Suprapubic skin (tissue), 4 donors: ENCODE results near the gene FAM186B.

ENCODE experiments used
- CTCF ChIP-seq, 2 donors: fragments of 200-600 bp in 1 of 2; fragments of 450-650 bp in 1 of 2; sonication (generic) in 1 of 2; IDR thresholded peaks; one replicate each; pipeline ENCODE4 v1.5.1; 2016 to 2019; ENCODE audit warnings: antibody characterized with exemption in 2 of 2, mild to moderate bottlenecking in 1 of 2, moderate library complexity in 1 of 2
- EP300 ChIP-seq: sonication (generic); formaldehyde crosslinking; IDR thresholded peaks from one replicate; pipeline ENCODE4 v1.6.1; 2017; ENCODE audit warnings: antibody characterized with exemption
- POLR2AphosphoS5 ChIP-seq, 3 donors: sonication (generic); formaldehyde crosslinking; IDR thresholded peaks; one replicate each; pipeline ENCODE4 v1.6.1; 2017; ENCODE audit warnings: antibody characterized with exemption in 3 of 3

GRCh38 chr12:49632986-49633702 lies 27.7 kb upstream of the FAM186B start:
- TF ChIP-seq CTCF (IDR thresholded peaks at IDR 0.05) (no peak), EP300 (no peak), POLR2AphosphoS5 (IDR thresholded peaks at IDR 0.05) (no peak)
